ENCODE data around the gene TNNI3K. TPM values are rescaled to one million over a fixed set of nuclear protein-coding genes. Genes with fewer than 3 reads are reported as not detected.
A peak's percentile ranks its signal among the peaks of the same experiment; 100 is the strongest.

Gene TNNI3K
- total and polyA plus RNA-seq, 12 donors, result 11.7 to 162 (median 95.6) TPM

DNA sequence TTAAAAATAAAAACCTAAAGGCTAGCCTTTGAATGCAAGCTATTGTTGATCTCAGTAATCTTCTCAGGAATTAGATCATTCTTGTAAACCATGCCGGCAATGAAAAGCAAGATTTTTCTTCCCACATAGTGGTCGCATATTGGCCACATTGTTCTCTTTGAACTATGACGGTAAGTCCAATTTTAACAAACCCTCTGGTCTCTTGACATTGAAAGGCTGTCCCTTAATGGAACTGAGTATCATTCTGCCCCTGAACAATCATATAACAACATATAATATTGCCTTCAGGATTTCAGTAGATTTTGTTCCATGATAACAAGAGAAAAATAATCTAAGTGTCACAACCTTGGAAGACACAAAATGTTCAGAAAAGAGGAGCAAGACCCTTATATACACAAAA lies 1.3 kb downstream of the TNNI3K start:
- intact Hi-C loops (cut with DNase I), result no loop called here
- H3K4me3 ChIP-seq, result peak overlapping the region in 9 of 10 donors; percentile 9 to 50 (median 42)
- WGBS, 2 donors, result 47 to 67% methylated on average over 3 of the region's 3 CpGs
- ATAC-seq (peak in 3 of 8 donors; percentile 55 to 65 (median 60)), DNase-seq (no peak)
- TF ChIP-seq, protein P1, sequence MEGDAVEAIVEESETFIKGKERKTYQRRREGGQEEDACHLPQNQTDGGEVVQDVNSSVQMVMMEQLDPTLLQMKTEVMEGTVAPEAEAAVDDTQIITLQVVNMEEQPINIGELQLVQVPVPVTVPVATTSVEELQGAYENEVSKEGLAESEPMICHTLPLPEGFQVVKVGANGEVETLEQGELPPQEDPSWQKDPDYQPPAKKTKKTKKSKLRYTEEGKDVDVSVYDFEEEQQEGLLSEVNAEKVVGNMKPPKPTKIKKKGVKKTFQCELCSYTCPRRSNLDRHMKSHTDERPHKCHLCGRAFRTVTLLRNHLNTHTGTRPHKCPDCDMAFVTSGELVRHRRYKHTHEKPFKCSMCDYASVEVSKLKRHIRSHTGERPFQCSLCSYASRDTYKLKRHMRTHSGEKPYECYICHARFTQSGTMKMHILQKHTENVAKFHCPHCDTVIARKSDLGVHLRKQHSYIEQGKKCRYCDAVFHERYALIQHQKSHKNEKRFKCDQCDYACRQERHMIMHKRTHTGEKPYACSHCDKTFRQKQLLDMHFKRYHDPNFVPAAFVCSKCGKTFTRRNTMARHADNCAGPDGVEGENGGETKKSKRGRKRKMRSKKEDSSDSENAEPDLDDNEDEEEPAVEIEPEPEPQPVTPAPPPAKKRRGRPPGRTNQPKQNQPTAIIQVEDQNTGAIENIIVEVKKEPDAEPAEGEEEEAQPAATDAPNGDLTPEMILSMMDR (IDR thresholded peaks at IDR 0.05), result no peak
- no peaks in the 10 kb centered on the region for H3K4me1 ChIP-seq
- H3K27me3 ChIP-seq, result no peaks in the 10 kb centered on the region
- H3K36me3 ChIP-seq, result peaks cover 0 to 15% (median 0%) of the 10 kb centered on the region in 9 donors
- H3K27ac ChIP-seq, result peak overlapping the region; percentile 4 to 79 (median 70)
- peaks cover 0 to 5% (median 0%) of the 10 kb centered on the region in 11 donors for H3K9me3 ChIP-seq

DNA sequence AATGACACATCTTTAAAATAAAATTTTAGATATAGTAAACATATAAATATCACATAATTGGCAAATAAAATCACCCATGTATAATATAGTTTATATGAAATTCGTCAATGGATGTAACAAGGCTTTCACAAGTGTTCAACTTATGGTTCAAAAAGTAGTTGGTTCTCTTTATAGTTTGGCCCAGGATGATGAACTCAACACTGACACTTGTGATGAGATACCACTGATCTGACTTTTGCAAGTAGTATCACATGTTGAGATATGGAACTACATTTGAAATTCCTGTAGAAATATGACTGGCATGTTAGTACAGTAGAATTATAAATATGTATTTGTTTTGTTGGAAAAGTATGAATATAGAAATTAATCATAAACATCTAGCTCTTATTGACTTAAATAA lies 1.8 kb downstream of the TNNI3K start:
- DNase-seq, result no peak
- Histone ChIP-seq H3K4me1 (no peaks in the 10 kb centered on the region), H3K9me3 (peaks cover 0 to 3% (median 0%) of the 10 kb centered on the region in 11 donors), H3K27ac (peak overlapping the region in 9 of 10 donors; percentile 4 to 79 (median 74)), H3K36me3 (peaks cover 0 to 15% (median 0%) of the 10 kb centered on the region in 9 donors), H3K4me3 (peak overlapping the region in 9 of 10 donors; percentile 0 to 50 (median 42)), H3K27me3 (no peaks in the 10 kb centered on the region)
- intact Hi-C loops (cut with DNase I), result no loop called here
- ATAC-seq, result peak in 2 of 8 donors; percentile 35 to 48
- TF ChIP-seq, protein P1 (IDR thresholded peaks at IDR 0.05), result no peak
- 39 to 43% methylated on average over 1 of the region's 1 CpG for WGBS, 2 donors

DNA sequence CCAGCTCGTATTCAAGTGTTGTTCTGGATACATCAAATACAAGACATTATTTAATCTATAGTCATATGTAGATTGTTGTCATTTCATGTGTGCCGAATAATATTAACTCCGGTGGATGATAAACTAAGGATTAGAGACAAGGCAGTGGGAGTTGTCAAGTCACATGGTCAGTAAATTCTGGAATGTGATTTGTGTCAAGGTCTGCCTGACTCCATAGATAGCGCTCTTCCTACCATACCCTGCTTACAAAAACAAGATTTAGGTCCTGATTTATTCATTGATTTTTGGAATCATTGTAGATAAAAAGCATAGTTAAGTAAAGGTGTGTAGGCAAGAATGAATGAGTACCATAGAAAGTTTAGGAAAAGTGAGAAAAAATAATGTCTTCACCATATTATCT lies 2.6 kb downstream of the TNNI3K start:
- DNase-seq, result no peak
- Histone ChIP-seq H3K4me3 (peak overlapping the region in 8 of 10 donors; percentile 0 to 50 (median 42)), H3K27ac (peak overlapping the region in 8 of 10 donors; percentile 24 to 79 (median 74)), H3K36me3 (peaks cover 0 to 15% (median 0%) of the 10 kb centered on the region in 9 donors), H3K4me1 (peaks cover 0 to 6% (median 0%) of the 10 kb centered on the region in 9 donors), H3K27me3 (no peaks in the 10 kb centered on the region), H3K9me3 (no peaks in the 10 kb centered on the region)
- peak in 3 of 8 donors; percentile 45 to 60 (median 54) for ATAC-seq
- TF ChIP-seq, protein P1 (IDR thresholded peaks at IDR 0.05), result no peak
- intact Hi-C loops (cut with DNase I), result no loop called here
- 45 to 72% methylated on average over 4 of the region's 4 CpGs for WGBS, 2 donors

- Histone ChIP-seq H3K27ac (peak overlapping the region in 9 of 10 donors; percentile 18 to 76 (median 56)), H3K4me1 (peaks cover 0 to 37% (median 11%) of the 10 kb centered on the region in 9 donors), H3K36me3 (peaks cover 0 to 3% (median 0%) of the 10 kb centered on the region in 9 donors), H3K9me3 (peaks cover 0 to 13% (median 0%) of the 10 kb centered on the region in 11 donors), H3K27me3 (no peaks in the 10 kb centered on the region), H3K4me3 (no peak overlapping the region)
- ATAC-seq (peak in 5 of 8 donors; percentile 35 to 72 (median 60)), DNase-seq (no peak)
- TF ChIP-seq, protein P1 (IDR thresholded peaks at IDR 0.05), result no peak
- intact Hi-C loops (cut with DNase I), result loop anchor here in 1 of 10 donors (10.0 kb wide), 1 partner anchor 120 kb away; no protein-coding TSS in a partner anchor
- WGBS, 2 donors, result 5 to 6% methylated on average over 2 of the region's 2 CpGs
Observed at GRCh38 chr1:74245168-74245772, 10.1 kb downstream of the TNNI3K start.

Measured in heart right ventricle (tissue), 16 donors.